HG02571 (cell line): ENCODE data around the gene AHSA1.

Experiments
- ATAC-seq: cut with Tn5 transposase; IDR thresholded peaks from one replicate; pipeline ENCODE4 v1.9.1; 2021; ENCODE audit warnings: mild to moderate bottlenecking, moderate library complexity; ENCODE audit not compliant: unreplicated experiment

The AHSA1 gene

GRCh38 chr14:77507762-77508161, 49.9 kb downstream of the AHSA1 start:
- ATAC-seq, result no peak

GRCh38 chr14:77508249-77508648, 50.4 kb downstream of the AHSA1 start:
- no peak for ATAC-seq

- ATAC-seq, result no peak
Measured at GRCh38 chr14:77508876-77509275, 51.0 kb downstream of the AHSA1 start.

GRCh38 chr14:77509366-77509765, 51.5 kb downstream of the AHSA1 start:
- no peak for ATAC-seq

- ATAC-seq, result no peak
Measured at GRCh38 chr14:77511486-77512162, 53.7 kb downstream of the AHSA1 start.

GRCh38 chr14:77516126-77516525, 58.2 kb downstream of the AHSA1 start:
- no peak for ATAC-seq
